HepG2 (cell line): ENCODE data around the gene TMEM238. TPM values are rescaled to one million over a fixed set of nuclear protein-coding genes. Genes with fewer than 3 reads are reported as not detected.

Experiments used
- ATAC-seq: fragments of 200-7000 bp; cut with Tn5 transposase; 3 replicates; pipeline ENCODE4 v1.9.1; 2020; ENCODE audit warnings: mild to moderate bottlenecking, moderate library complexity
- BruUV-seq: library from RNA; stranded (reverse); fragments of 400-500 nt; replicated peaks from 2 replicates; lab custom pipeline; 2021; lab: Mats Ljungman, UMichigan
- CTCF ChIA-PET: fragments of 300-600 bp; formaldehyde crosslinking; extraction: SDS; loops from one replicate; lab custom pipeline; 2021; ENCODE audit warnings: low total read pairs, inconsistent platforms, low intra/inter-chr PET ratio; lab: Yijun Ruan, JAX
- POLR2A ChIA-PET: fragments of 350-600 bp; sonication (Branson Sonifier 250); formaldehyde crosslinking; loops from one replicate; lab custom pipeline; 2020; ENCODE audit warnings: antibody characterized with exemption, inconsistent platforms; lab: Yijun Ruan, JAX
- DNase-seq: peaks from one replicate; pipeline ENCODE4 v3.0.0-alpha.2; 2015; ENCODE audit warnings: low spot score
- FAIRE-seq: peaks from 3 replicates; lab custom pipeline; 2011; peaks lifted over from hg19 to GRCh38; lab: Jason Lieb, UNC
- H2AFZ ChIP-seq: one replicate; pipeline ENCODE4 v1.6.1; 2011; ENCODE audit warnings: low read length, inconsistent platforms
- H3K27ac ChIP-seq: fragments of 300-600 bp; 3 replicates; pipeline ENCODE4 v1.8.0; 2011; ENCODE audit warnings: mixed run types, mild to moderate bottlenecking, mixed read lengths, low read length, inconsistent platforms; ENCODE audit not compliant: insufficient read depth; ENCODE audit errors: extremely low read length
- H3K27me3 ChIP-seq, 2 experiments: fragments of 200-600 bp in 1 of 2; 2 replicates in 1 of 2; 3 replicates in 1 of 2; pipeline versions ENCODE4 v1.6.0 to v1.8.0; 2011; ENCODE audit warnings: low read length in 2 of 2, mild to moderate bottlenecking in 2 of 2, moderate library complexity in 2 of 2, inconsistent platforms in 1 of 2; ENCODE audit not compliant: insufficient read depth in 2 of 2, control insufficient read depth in 1 of 2
- H3K36me3 ChIP-seq, 2 experiments: fragments of 200-600 bp in 1 of 2; replicated peaks in 1 of 2; 2 replicates in 1 of 2; 3 replicates in 1 of 2; pipeline versions ENCODE4 v1.5.1 to v1.8.0; 2011; ENCODE audit warnings: low read length in 2 of 2, inconsistent platforms in 1 of 2; ENCODE audit not compliant: insufficient read depth in 2 of 2, control insufficient read depth in 1 of 2
- H3K4me1 ChIP-seq: 2 replicates; pipeline ENCODE4 v1.5.1; 2012; ENCODE audit warnings: low read length, inconsistent platforms; ENCODE audit not compliant: insufficient read depth
- H3K4me2 ChIP-seq: 2 replicates; pipeline ENCODE4 v1.6.0; 2011; ENCODE audit warnings: low read depth, low read length, inconsistent platforms
- H3K4me3 ChIP-seq, 3 experiments: fragments of 200-600 bp in 1 of 3; sonication (generic), shearing (Covaris generic) in 1 of 3; replicated peaks in 1 of 3; 2 replicates each; pipeline ENCODE4 v1.5.1; 2011 to 2016; ENCODE audit warnings: low read length in 3 of 3, inconsistent platforms in 2 of 3, low read depth in 2 of 3, mild to moderate bottlenecking in 2 of 3, control low read depth in 1 of 3, mixed read lengths in 1 of 3; ENCODE audit not compliant: insufficient read depth in 1 of 3
- H3K79me2 ChIP-seq: one replicate; pipeline ENCODE4 v1.6.1; 2011; ENCODE audit warnings: low read length, inconsistent platforms; ENCODE audit not compliant: insufficient read depth
- H3K9ac ChIP-seq: 2 replicates; pipeline ENCODE4 v1.6.0; 2011; ENCODE audit warnings: mild to moderate bottlenecking, low read depth, low read length, inconsistent platforms; ENCODE audit not compliant: insufficient read depth
- H3K9me3 ChIP-seq: 2 replicates; pipeline ENCODE4 v1.5.1; 2012; ENCODE audit warnings: mild to moderate bottlenecking, low read length
- H4K20me1 ChIP-seq: 2 replicates; pipeline ENCODE4 v1.6.0; 2011; ENCODE audit warnings: inconsistent platforms, mild to moderate bottlenecking, low read length, moderate library complexity; ENCODE audit not compliant: insufficient read depth
- CEBPB ChIP-seq: IDR thresholded peaks from 2 replicates; pipeline ENCODE4 v1.6.1; 2011; ENCODE audit warnings: low read depth, low read length, improper control_type of control experiment, borderline replicate concordance
- CEBPG ChIP-seq: IDR thresholded peaks from 2 replicates; pipeline ENCODE4 v1.6.1; 2016
- CREM ChIP-seq, 2 experiments: sonication (generic) in 1 of 2; formaldehyde crosslinking in 1 of 2; IDR thresholded peaks; 2 replicates each; pipeline versions ENCODE4 v1.4.0 to v1.6.1; 2016 to 2020; ENCODE audit warnings: antibody characterized with exemption in 1 of 2, mild to moderate bottlenecking in 1 of 2, missing genetic modification reagents in 1 of 2
- KDM5A ChIP-seq: fragments of 200-600 bp; sonication (generic); IDR thresholded peaks from 2 replicates; pipeline ENCODE4 v1.7.0; 2018; ENCODE audit warnings: antibody characterized with exemption, mild to moderate bottlenecking, low read length, borderline replicate concordance
- NCOA2 ChIP-seq: sonication (generic); formaldehyde crosslinking; IDR thresholded peaks from 2 replicates; pipeline ENCODE4 v1.8.0; 2022; ENCODE audit warnings: inconsistent platforms
- SP1 ChIP-seq, 2 experiments: fragments of 450-650 bp in 1 of 2; sonication (generic) in 1 of 2; formaldehyde crosslinking in 1 of 2; IDR thresholded peaks; 2 replicates each; pipeline versions ENCODE4 v1.4.0 to v1.6.1; 2016 to 2020; ENCODE audit warnings: missing genetic modification reagents in 1 of 2
- ZMYM3 ChIP-seq: sonication (generic); formaldehyde crosslinking; IDR thresholded peaks from 2 replicates; pipeline ENCODE4 v1.5.1; 2020; ENCODE audit warnings: mild to moderate bottlenecking, missing genetic modification reagents
- ZNF121 ChIP-seq: sonication (generic); formaldehyde crosslinking; IDR thresholded peaks from 2 replicates; pipeline ENCODE4 v1.5.0; 2020; ENCODE audit warnings: mild to moderate bottlenecking, missing genetic modification reagents
- ZNF20 ChIP-seq: sonication (generic); formaldehyde crosslinking; IDR thresholded peaks from 2 replicates; pipeline ENCODE4 v1.4.0; 2020; ENCODE audit warnings: mild to moderate bottlenecking, moderate library complexity, missing genetic modification reagents
- ZNF850 ChIP-seq: sonication (generic); formaldehyde crosslinking; conservative IDR thresholded peaks from 2 replicates; pipeline ENCODE4 v1.9.0; 2021; ENCODE audit warnings: mild to moderate bottlenecking, missing genetic modification reagents
- WGBS: methylation state at CpG from one replicate; pipeline ENCODE4 v1.1.6; 2017; ENCODE audit warnings: low lambda C conversion rate; 5-methylcytosine and 5-hydroxymethylcytosine counted together
- in situ Hi-C: cut with HindIII; loops from 2 replicates; pipeline ENCODE4 v1.10.0; 2017; ENCODE audit warnings: low pct_unique_long_range_greater_than_20kb; ENCODE audit not compliant: extremely low pct_ligation_motif_present
- intact Hi-C: fragments of 100-400 bp; cut with micrococcal nuclease; formaldehyde crosslinking; loops from one replicate; pipeline ENCODE4 v1.10.0; 2022; ENCODE audit not compliant: unreplicated experiment
- polyA plus RNA-seq, 8 experiments: library from polyadenylated mRNA; depleted of rRNA in 3 of 8; stranded (reverse) in 7 of 8; unstranded in 1 of 8; fragments of >200 nt; fragmentation: Illumina TruSeq in 4 of 8; extraction: Trizol in 4 of 8; gene quantifications; 2 replicates each; pipeline versions ENCODE4 v1.2.1 to v1.2.3, GENCODE V29; 2011 to 2016; ENCODE audit warnings: low read depth in 4 of 8, missing spikeins in 1 of 8, mixed read lengths in 1 of 8; ENCODE audit not compliant: insufficient read depth in 1 of 8
- total RNA-seq, 5 experiments: library from RNA; depleted of rRNA; stranded (reverse); fragments of >200 nt; fragmentation: Illumina TruSeq; extraction: Trizol; gene quantifications; 2 replicates each; pipeline ENCODE4 v1.2.3, GENCODE V29; 2016; ENCODE audit warnings: low read depth in 1 of 5
- TF ChIP-seq, protein P1 (sequence below): sonication (generic); formaldehyde crosslinking; IDR thresholded peaks from 2 replicates; pipeline ENCODE4 v1.5.1; 2020; ENCODE audit warnings: missing genetic modification reagents, mild to moderate bottlenecking, borderline replicate concordance

Gene TMEM238
- total and polyA plus RNA-seq, 2 of the 13 experiments (the other 11 are each of a cell fraction or from before 2014, with no cell fraction given), result not detected

DNA sequence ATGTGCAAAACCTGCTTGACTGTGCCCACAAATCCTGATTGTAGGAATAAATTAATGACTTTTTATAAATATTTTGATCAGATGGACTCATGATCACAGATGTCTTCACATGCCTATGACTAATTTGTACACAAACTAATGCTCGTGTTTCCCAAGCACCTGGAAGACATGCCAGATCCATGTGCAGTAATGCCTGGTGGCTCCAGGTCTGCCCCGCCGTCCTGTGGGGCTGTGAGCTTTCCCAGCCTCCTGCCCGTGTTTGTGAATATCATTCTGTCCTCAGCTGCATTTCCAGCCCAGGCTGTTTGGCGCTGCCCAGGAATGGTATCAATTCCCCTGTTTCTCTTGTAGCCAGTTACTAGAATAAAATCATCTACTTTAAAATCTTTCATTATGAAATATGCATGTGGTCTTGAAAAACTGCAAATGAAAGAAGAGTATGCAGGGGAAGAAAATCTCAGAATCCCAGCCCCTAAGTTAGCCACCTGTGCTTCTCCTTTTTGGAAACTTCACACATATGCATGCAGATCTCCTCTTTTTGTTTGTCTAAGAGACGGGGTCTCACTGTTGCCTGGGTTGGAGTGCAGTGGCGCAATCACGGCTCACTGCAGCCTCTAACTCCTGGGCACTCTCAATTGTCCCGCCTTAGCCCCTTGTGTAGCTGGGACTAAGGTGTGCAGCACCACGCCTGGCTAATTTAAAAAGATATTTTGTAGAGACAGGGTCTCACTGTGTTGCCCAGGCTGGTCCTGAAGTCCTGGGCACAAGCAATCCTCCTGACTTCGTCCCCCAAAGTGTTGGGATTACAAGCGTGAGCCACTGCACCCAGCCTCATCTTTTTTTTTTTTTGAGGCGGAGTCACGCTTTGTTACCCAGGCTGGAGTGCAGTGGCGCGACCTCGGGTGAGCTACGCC, 7.9 kb upstream of the TMEM238 start:
- no peak for FAIRE-seq
- H3K9ac ChIP-seq, result no peak overlapping the region
- BruUV-seq, result no TSS peak
- no peak overlapping the region for H2AFZ ChIP-seq
- ChIA-PET CTCF (no interaction called here), POLR2A (interaction anchor here (1.3 to 9.7 kb wide), 2 partner anchors 15 to 53 kb away, joined by 3 to 62 read pairs; partner anchors contain the start of gene UBE2S)
- in situ Hi-C loops (no loop called here), intact Hi-C loops (no loop called here)
- no peaks in the 10 kb centered on the region for H3K9me3 ChIP-seq
- no peak for DNase-seq
- no peak for ATAC-seq
- H3K4me3 ChIP-seq, result no peak overlapping the region
- H3K4me2 ChIP-seq, result no peak overlapping the region
- H3K36me3 ChIP-seq, result peaks cover 16 to 31% of the 10 kb centered on the region in 2 experiments
- no peaks in the 10 kb centered on the region for H3K27me3 ChIP-seq
- 82% methylated on average over 18 of the region's 18 CpGs for WGBS
- peak overlapping the region; percentile 22 for H3K27ac ChIP-seq
- H3K79me2 ChIP-seq, result peaks cover 15% of the 10 kb centered on the region
- peaks cover 53% of the 10 kb centered on the region for H3K4me1 ChIP-seq
- peaks cover 36% of the 10 kb centered on the region for H4K20me1 ChIP-seq
- TF ChIP-seq KDM5A, result no peak
- TF ChIP-seq, protein P1, sequence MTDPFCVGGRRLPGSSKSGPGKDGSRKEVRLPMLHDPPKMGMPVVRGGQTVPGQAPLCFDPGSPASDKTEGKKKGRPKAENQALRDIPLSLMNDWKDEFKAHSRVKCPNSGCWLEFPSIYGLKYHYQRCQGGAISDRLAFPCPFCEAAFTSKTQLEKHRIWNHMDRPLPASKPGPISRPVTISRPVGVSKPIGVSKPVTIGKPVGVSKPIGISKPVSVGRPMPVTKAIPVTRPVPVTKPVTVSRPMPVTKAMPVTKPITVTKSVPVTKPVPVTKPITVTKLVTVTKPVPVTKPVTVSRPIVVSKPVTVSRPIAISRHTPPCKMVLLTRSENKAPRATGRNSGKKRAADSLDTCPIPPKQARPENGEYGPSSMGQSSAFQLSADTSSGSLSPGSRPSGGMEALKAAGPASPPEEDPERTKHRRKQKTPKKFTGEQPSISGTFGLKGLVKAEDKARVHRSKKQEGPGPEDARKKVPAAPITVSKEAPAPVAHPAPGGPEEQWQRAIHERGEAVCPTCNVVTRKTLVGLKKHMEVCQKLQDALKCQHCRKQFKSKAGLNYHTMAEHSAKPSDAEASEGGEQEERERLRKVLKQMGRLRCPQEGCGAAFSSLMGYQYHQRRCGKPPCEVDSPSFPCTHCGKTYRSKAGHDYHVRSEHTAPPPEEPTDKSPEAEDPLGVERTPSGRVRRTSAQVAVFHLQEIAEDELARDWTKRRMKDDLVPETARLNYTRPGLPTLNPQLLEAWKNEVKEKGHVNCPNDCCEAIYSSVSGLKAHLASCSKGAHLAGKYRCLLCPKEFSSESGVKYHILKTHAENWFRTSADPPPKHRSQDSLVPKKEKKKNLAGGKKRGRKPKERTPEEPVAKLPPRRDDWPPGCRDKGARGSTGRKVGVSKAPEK, result no peak
- no peak for TF ChIP-seq CREM (IDR thresholded peaks at IDR 0.05)
- TF ChIP-seq CREM (CRISPR knock-in tag; IDR thresholded peaks at IDR 0.05), result no peak
- TF ChIP-seq SP1 (IDR thresholded peaks at IDR 0.05), result no peak
- no peak for TF ChIP-seq SP1 (CRISPR knock-in tag; IDR thresholded peaks at IDR 0.05)
- TF ChIP-seq NCOA2 (CRISPR knock-in tag), result no peak
- 0 out of 2 replicates have a peak, but pooled peaks have one; percentile 31 for TF ChIP-seq ZNF121 (CRISPR knock-in tag)
- peak; percentile 31; the same call in 1 of the 2 replicates for TF ChIP-seq CEBPG
- TF ChIP-seq CEBPB, result peak; percentile 54; the same call in 1 of the 2 replicates
- TF ChIP-seq ZNF850, result no peak
- TF ChIP-seq ZNF20, result no peak
- 0 out of 2 replicates have a peak, but pooled peaks have one; percentile 2 for TF ChIP-seq ZMYM3 (CRISPR knock-in tag)
